Neural cell (in vitro differentiated cells): ENCODE data around the gene RNASE13. TPM values are rescaled to one million over a fixed set of nuclear protein-coding genes. Genes with fewer than 3 reads are reported as not detected.

Source experiments
- H2AFZ ChIP-seq: fragments of 200-600, 300-800 bp; sonication (generic), shearing (Covaris generic); 2 replicates; pipeline ENCODE4 v1.6.0; 2014; ENCODE audit warnings: low read depth, mild to moderate bottlenecking, antibody characterized with exemption, low read length, moderate library complexity
- H3F3A ChIP-seq: fragments of 200-600 bp; shearing (Covaris generic); 2 replicates; pipeline ENCODE4 v1.6.1; 2016; ENCODE audit warnings: mild to moderate bottlenecking, moderate library complexity, mixed read lengths, antibody characterized with exemption, low read length; ENCODE audit not compliant: insufficient read depth, poor library complexity, severe bottlenecking
- H3K27ac ChIP-seq: fragments of 200-600, 300-800 bp; sonication (generic), shearing (Covaris generic); 2 replicates; pipeline ENCODE4 v1.5.1; 2014; ENCODE audit warnings: mild to moderate bottlenecking, low read length, moderate library complexity
- H3K27me3 ChIP-seq: fragments of 300-800, 200-600 bp; sonication (generic), shearing (Covaris generic); 2 replicates; pipeline ENCODE4 v1.6.0; 2014; ENCODE audit warnings: mild to moderate bottlenecking, low read depth, low read length, moderate library complexity; ENCODE audit not compliant: insufficient read depth
- H3K36me3 ChIP-seq: fragments of 300-800, 200-600 bp; sonication (generic), shearing (Covaris generic); 2 replicates; pipeline ENCODE4 v1.5.1; 2014; ENCODE audit warnings: mild to moderate bottlenecking, antibody characterized with exemption, low read length, moderate library complexity; ENCODE audit not compliant: insufficient read depth
- H3K4me2 ChIP-seq: fragments of 300-800, 200-600 bp; sonication (generic), shearing (Covaris generic); 2 replicates; pipeline ENCODE4 v1.6.0; 2014; ENCODE audit warnings: mild to moderate bottlenecking, low read length
- H3K4me3 ChIP-seq: fragments of 300-800, 200-600 bp; sonication (generic), shearing (Covaris generic); 2 replicates; pipeline ENCODE4 v1.5.1; 2014; ENCODE audit warnings: mild to moderate bottlenecking, low read length, moderate library complexity
- H3K79me2 ChIP-seq: fragments of 200-600 bp; shearing (Covaris generic); replicated peaks from 2 replicates; pipeline ENCODE4 v1.6.0; 2014; ENCODE audit warnings: mild to moderate bottlenecking, low read length, moderate library complexity; ENCODE audit not compliant: insufficient read depth
- H3K9ac ChIP-seq: fragments of 300-800, 200-600 bp; sonication (generic), shearing (Covaris generic); 2 replicates; pipeline ENCODE4 v1.6.1; 2016; ENCODE audit warnings: mild to moderate bottlenecking, low read length, mixed read lengths
- H3K9me2 ChIP-seq: fragments of 200-600 bp; shearing (Covaris generic); 2 replicates; pipeline ENCODE4 v1.6.1; 2016; ENCODE audit warnings: mild to moderate bottlenecking, low read length, mixed read lengths; ENCODE audit not compliant: insufficient read depth
- H3K9me3 ChIP-seq: fragments of 200-600, 300-800 bp; sonication (generic), shearing (Covaris generic); 2 replicates; pipeline ENCODE4 v1.6.1; 2016; ENCODE audit warnings: mild to moderate bottlenecking, mixed run types, low read length, moderate library complexity, mixed read lengths
- H4K20me1 ChIP-seq: fragments of 200-600 bp; shearing (Covaris generic); 2 replicates; pipeline ENCODE4 v1.6.1; 2016; ENCODE audit warnings: mild to moderate bottlenecking, mixed run types; ENCODE audit not compliant: insufficient read depth
- EP300 ChIP-seq: fragments of 450-650 bp; conservative IDR thresholded peaks from 2 replicates; pipeline ENCODE4 v1.6.1; 2014; ENCODE audit warnings: antibody characterized with exemption, mild to moderate bottlenecking, moderate library complexity; ENCODE audit not compliant: poor library complexity, severe bottlenecking
- EZH2 ChIP-seq: fragments of 200-600, 300-800 bp; shearing (Covaris generic), sonication (generic); IDR thresholded peaks from 2 replicates; pipeline ENCODE4 v1.6.1; 2014; ENCODE audit warnings: antibody characterized with exemption, low read length, borderline replicate concordance, mild to moderate bottlenecking; ENCODE audit not compliant: insufficient read depth, poor library complexity, severe bottlenecking
- MXI1 ChIP-seq: fragments of 450-650 bp; conservative IDR thresholded peaks from 2 replicates; pipeline ENCODE4 v1.6.1; 2014; ENCODE audit warnings: antibody characterized with exemption, mild to moderate bottlenecking; ENCODE audit not compliant: poor library complexity, severe bottlenecking
- POLR2AphosphoS5 ChIP-seq: IDR thresholded peaks from 2 replicates; pipeline ENCODE4 v1.6.1; 2012
- RAD21 ChIP-seq: fragments of 450-650 bp; conservative IDR thresholded peaks from 2 replicates; pipeline ENCODE4 v1.6.1; 2014; ENCODE audit warnings: antibody characterized with exemption, mild to moderate bottlenecking, moderate library complexity
- REST ChIP-seq: IDR thresholded peaks from 2 replicates; pipeline ENCODE4 v1.6.1; 2012; ENCODE audit warnings: borderline replicate concordance
- SMC3 ChIP-seq: fragments of 450-650 bp; conservative IDR thresholded peaks from 2 replicates; pipeline ENCODE4 v1.6.1; 2014; ENCODE audit warnings: antibody characterized with exemption, mild to moderate bottlenecking, moderate library complexity; ENCODE audit not compliant: poor library complexity
- TAF1 ChIP-seq: IDR thresholded peaks from 2 replicates; pipeline ENCODE4 v1.6.1; 2012; ENCODE audit warnings: low read depth
- polyA plus RNA-seq: library from polyadenylated mRNA; depleted of rRNA; stranded (reverse); fragments of >200 nt; gene quantifications from 2 replicates; pipeline ENCODE4 v1.2.3, GENCODE V29; 2014
- TF ChIP-seq, protein P1 (sequence below): fragments of 450-650 bp; IDR thresholded peaks from 2 replicates; pipeline ENCODE4 v1.5.1; 2014; ENCODE audit warnings: antibody characterized with exemption, mild to moderate bottlenecking, moderate library complexity; ENCODE audit not compliant: poor library complexity, severe bottlenecking

RNASE13 gene
- polyA plus RNA-seq, 1 donor from 2014 or later = not detected

- no peaks in the 10 kb centered on the region for H4K20me1 ChIP-seq
- no peaks in the 10 kb centered on the region for H3F3A ChIP-seq
- no peak overlapping the region for H3K9ac ChIP-seq
- H3K79me2 ChIP-seq = no peaks in the 10 kb centered on the region
- H3K36me3 ChIP-seq = peaks cover 5% of the 10 kb centered on the region
- H3K9me2 ChIP-seq = no peaks in the 10 kb centered on the region
- H3K4me3 ChIP-seq = no peak overlapping the region
- H3K27ac ChIP-seq = no peak overlapping the region
- no peaks in the 10 kb centered on the region for H3K9me3 ChIP-seq
- no peak overlapping the region for H3K4me2 ChIP-seq
- TF ChIP-seq SMC3 (no peak), EP300 (no peak), MXI1 (no peak), RAD21 (no peak), EZH2 (no peak), TAF1 (no peak), POLR2AphosphoS5 (no peak), REST (no peak)
- TF ChIP-seq, protein P1, sequence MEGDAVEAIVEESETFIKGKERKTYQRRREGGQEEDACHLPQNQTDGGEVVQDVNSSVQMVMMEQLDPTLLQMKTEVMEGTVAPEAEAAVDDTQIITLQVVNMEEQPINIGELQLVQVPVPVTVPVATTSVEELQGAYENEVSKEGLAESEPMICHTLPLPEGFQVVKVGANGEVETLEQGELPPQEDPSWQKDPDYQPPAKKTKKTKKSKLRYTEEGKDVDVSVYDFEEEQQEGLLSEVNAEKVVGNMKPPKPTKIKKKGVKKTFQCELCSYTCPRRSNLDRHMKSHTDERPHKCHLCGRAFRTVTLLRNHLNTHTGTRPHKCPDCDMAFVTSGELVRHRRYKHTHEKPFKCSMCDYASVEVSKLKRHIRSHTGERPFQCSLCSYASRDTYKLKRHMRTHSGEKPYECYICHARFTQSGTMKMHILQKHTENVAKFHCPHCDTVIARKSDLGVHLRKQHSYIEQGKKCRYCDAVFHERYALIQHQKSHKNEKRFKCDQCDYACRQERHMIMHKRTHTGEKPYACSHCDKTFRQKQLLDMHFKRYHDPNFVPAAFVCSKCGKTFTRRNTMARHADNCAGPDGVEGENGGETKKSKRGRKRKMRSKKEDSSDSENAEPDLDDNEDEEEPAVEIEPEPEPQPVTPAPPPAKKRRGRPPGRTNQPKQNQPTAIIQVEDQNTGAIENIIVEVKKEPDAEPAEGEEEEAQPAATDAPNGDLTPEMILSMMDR = no peak
- no peaks in the 10 kb centered on the region for H3K27me3 ChIP-seq
- H2AFZ ChIP-seq = no peak overlapping the region
Measured at GRCh38 chr14:21078726-21079125, 44.1 kb upstream of the RNASE13 start.

DNA sequence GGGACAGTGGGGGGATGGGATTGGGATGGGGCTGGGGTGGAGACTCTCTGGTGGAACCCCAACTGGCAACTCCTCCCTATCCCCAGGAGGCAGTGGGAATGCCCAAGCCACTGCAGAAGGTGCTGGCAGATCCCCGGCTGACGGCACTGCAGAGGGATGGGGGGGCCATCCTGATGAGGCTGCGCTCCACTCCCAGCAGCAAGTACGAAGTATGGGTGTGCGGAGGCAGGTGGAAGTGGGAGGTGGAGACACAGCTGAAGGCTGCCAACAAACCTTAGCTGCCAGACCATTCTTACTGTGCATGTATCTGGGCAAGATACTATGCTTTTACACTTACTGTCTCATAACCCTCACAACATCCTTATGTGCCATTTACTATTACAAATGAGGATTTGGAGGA is 43.7 kb upstream of the RNASE13 start:
- H3F3A ChIP-seq = no peaks in the 10 kb centered on the region
- H3K79me2 ChIP-seq = no peaks in the 10 kb centered on the region
- H3K27ac ChIP-seq = no peak overlapping the region
- no peak overlapping the region for H3K9ac ChIP-seq
- H3K9me3 ChIP-seq = no peaks in the 10 kb centered on the region
- H3K27me3 ChIP-seq = no peaks in the 10 kb centered on the region
- H3K36me3 ChIP-seq = peaks cover 5% of the 10 kb centered on the region
- TF ChIP-seq SMC3 (no peak), TAF1 (no peak), EZH2 (no peak), RAD21 (no peak), MXI1 (no peak)
- TF ChIP-seq, protein P1 = no peak
- no peak overlapping the region for H3K4me2 ChIP-seq
- H3K9me2 ChIP-seq = no peaks in the 10 kb centered on the region
- H3K4me3 ChIP-seq = no peak overlapping the region
- no peak overlapping the region for H2AFZ ChIP-seq
- no peaks in the 10 kb centered on the region for H4K20me1 ChIP-seq
